HS-27A (cell line): ENCODE results near the gene GPR142.

ENCODE experiments used
- DNase-seq: peaks from one replicate; pipeline ENCODE4 v3.0.0-alpha.2; 2012; ENCODE audit warnings: low read depth, missing footprints

The GPR142 gene

DNA sequence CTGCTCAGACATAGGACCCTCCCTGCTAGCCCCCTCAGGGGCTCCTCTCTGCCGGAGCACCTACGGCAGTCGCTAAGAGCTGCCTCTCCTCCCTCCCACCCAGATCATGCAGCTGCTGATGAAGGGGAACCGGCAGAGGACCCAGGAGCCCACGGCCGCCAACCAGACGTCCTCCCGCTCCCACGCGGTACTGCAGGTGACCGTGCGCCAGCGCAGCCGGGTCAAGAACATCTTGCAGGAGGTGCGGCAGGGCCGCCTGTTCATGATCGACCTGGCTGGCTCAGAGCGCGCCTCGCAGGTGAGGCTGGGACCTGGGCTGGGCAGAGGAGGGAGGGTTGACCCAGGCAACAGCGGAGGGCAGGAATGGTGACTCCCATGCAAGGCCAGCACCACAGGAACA, 22.6 kb upstream of the GPR142 start:
- DNase-seq = no peak

DNA sequence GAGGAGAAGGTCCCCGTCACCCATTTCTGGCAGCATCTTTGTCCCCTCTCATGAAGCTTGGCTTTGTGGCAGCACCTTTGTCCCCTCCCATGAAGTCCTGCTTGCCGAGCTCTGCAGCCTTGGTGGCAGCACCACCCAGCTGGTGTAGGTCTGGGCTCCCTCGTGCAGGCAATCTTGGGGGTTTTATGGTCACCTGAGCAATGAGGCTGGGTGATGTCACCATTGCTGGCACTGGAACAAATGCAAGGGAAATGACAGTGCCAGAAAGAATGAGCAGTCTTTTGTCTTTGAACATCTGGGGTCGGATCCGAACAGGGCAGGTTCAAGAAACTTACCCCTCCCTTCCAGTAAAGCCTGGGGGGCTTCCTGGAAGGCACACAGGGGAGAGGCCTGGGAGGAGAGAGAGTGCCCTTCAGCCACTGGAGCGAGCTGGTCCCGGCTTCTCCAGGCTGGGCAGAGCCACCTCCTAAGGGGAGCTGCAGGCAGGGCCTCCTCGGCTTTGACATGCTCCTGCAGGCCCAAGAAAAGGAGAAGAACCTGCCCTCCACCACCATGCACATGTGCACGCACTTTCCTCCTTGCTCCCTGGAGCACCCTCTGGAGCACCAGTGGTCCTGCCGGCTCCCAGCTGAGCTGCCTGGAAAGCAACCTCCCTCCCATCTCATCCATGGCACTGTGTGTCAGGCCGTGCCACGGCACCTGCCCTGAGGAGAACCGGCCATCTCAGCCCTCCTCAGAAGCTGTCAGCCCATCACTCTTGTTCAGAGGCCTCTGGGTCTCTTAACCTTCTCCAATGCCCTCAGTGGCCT, 21.7 kb upstream of the GPR142 start:
- DNase-seq = no peak

DNA sequence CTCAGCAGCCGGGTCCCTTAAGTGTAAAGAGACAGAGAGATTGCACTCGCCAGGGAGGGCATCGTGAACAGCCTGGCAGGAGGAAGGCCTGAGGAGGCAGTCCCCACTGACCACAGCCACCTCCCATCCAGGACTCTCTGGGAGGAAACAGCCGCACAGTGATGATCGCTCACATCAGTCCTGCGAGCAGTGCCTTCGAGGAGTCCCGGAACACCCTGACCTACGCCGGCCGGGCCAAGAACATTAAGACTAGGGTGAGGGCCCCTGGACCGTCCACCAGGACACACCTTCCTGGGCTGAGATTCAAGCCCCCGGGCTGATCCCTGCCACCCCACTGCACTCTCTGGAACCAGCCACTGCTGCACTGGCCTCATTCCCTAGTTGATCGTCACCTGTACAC, 19.7 kb upstream of the GPR142 start:
- no peak for DNase-seq

DNA sequence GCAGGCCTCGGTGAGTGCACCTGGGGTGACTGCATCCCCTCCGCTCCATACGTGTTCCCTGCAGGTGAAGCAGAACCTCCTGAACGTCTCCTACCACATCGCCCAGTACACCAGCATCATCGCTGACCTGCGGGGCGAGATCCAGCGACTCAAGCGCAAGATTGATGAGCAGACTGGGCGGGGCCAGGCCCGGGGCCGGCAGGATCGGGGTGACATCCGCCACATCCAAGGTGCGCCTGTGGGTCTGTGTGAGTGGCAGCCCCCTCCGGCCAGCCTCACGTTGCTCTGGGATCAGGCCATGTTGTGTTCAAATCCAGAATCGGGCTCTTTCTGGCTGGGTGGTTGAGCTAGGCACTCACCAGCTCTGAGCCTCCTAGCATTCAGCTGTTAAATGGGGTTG, 18.2 kb upstream of the GPR142 start:
- DNase-seq = no peak

DNA sequence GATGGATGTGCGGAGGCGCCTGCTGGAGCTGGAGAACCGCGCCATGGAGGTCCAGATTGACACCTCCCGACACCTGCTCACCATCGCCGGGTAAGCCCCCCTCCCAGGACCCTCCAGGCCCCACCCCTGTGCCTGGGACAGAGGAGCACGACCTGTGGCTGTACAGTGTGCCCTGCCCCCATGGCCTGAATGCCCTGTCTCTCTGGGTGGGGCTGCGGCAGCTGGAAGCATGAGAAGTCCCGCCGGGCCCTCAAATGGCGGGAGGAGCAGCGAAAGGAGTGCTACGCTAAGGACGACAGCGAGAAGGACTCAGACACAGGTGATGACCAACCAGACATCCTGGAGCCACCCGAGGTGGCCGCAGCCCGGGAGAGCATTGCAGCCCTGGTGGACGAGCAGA, 16.8 kb upstream of the GPR142 start:
- no peak for DNase-seq

DNA sequence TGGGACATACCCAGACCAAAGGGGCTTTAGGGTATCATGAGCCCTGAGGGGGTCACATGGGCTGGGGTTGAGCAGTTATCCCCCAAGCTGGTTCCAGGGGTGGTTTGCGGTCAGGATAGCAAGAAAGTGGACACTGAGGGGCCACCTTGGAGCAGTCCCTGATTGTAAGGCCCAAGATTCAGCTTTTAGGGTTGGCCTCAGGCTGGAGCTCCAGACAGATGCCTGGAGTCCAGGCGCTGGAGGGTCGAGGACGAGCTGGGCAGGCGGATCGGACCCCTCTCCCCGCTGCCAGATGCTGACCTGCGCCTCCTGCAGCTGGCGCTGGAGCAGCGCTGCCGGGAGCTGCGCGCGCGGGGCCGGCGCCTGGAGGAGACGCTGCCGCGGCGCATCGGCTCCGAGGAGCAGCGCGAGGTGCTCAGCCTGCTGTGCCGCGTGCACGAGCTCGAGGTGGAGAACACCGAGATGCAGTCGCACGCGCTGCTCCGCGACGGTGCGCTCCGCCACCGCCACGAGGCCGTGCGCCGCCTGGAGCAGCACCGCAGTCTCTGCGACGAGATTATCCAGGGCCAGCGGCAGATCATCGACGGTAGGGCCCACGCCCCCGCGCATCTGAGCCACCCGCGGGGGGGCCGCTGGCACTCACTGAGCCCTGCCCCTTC, 15.6 kb upstream of the GPR142 start:
- DNase-seq = no peak

DNA sequence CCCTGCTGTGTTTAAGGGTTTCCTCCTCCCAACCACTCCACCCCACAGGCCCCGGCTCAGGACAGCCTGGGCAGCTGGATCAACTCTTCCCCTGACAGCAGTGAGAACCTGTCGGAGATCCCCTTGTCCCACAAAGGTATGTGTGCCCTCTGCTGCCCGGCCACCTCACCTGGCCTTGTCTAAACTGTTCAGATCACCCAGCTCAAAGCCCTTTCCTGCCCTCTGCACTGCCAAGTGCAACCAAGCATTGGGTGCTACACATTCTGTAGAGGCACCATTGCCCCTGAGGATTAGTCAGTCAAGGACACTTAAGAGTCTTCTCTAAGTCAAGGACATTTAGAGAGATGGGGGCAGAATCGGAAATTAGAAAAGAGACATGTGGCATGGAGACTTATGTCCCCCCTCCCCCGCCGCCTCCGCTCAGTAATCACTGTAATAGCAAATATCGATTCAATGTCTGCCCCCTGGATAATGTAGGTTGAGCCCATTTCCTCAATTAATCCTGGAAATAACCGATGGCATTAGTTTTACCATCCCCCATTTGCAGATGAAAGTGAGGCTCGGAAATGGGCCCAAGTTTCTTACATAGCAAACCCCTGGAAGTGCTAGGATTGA, 13.8 kb upstream of the GPR142 start:
- DNase-seq = no peak

DNA sequence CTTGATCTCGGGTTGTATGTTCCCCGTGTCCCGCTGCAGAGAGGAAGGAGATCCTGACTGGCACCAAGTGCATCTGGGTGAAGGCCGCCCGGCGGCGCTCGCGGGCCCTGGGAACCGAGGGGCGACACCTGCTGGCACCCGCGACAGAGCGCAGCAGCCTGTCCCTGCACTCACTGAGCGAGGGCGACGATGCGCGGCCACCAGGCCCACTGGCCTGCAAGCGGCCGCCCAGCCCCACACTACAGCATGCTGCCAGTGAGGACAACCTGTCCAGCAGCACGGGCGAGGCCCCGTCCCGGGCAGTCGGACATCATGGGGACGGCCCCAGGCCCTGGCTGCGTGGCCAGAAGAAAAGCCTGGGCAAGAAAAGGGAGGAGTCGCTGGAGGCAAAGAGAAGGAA, 13.2 kb upstream of the GPR142 start:
- no peak for DNase-seq

DNA sequence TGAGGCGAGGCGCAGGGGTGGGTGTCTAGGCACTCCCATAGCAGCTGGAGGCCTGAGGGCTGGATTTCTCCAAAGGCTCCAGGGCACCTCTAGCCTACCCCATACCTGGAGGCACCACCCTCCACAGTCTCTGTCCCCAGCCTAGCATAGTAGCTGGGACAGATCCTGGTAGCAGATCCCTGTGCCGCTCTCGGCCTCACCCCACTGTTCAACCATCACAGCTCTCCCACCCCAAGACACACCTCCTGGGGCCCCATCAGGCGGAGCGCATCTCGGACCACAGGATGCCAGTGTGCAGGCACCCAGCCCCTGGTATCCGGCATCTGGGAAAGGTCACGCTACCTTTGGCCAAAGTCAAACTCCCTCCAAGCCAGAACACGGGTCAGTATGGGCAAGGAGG, 12.7 kb upstream of the GPR142 start:
- DNase-seq = no peak

DNA sequence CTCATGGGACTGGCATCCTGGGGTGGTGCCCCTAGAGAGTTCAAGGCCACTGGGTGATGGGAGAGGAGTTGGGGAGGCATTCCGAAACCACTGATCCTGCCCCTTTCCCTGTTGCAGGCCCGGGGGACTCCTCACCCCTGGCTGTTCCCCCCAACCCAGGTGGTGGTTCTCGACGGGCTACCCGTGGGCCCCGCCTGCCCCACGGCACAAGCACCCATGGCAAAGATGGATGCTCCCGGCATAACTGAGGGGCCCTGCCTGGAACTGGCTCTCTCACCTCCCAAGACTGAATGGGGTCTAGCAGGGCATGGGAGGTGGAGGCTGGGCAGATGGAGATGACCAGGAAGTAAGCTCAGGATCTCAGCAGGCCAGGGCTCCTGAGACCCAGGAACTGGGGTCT, 12.2 kb upstream of the GPR142 start:
- DNase-seq = no peak

DNA sequence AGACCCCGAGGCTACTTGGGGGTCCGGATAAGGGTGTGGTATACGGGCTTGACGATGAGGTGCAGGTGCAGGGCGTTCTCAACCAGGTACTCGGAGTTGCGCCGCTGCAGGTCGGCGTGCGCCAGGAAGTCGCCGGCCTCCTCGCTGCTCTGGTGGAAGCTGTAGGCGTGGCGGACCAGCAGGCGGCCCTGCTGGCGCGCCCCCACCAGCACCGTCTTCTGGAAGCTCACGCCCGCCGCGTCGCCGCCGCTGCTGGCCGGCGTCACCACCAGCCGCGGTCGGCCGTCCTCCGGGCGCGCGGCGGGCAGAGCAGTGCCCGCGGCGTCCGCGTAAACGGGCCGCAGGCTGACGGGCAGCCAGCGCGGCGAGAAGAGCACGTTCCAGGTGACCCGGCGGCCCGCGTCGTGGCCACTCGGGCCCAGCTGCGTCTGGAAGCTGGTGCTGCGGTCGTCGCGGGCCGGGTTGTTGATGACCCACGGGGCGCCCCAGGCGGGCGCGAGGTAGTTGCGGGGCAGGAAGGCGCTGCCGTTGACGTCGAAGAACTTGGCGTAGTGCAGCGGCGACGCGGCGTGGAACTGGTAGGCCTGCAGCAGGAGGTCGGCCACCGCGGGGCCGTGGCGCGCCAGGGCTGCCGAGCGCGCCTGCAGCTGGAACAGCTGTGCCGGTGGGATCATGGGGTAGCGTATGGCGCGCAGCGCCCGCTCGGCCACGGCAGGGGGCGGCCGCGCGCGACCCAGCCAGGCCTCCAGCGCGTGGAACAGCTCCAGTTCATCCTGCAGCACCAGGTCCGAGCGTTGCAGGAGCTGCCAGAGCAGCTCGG, 10.4 kb upstream of the GPR142 start:
- DNase-seq = no peak

DNA sequence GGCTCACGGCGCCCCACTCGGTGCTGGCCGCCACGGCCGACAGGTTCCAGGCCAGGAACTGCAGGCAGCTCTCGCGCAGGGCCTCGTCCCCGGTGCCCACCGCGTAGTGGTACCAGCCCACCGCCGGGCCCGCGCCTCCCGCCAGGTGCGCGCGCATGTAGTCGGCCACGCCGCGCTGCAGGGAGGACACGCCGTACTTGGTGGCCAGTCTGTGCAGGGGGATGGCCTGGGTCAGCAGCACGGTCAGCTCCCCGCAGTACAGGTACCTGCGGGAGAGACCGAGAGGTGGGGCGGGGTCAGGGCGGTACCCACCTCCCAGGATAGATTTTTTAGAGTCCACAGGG, 9.9 kb upstream of the GPR142 start:
- no peak for DNase-seq

DNA sequence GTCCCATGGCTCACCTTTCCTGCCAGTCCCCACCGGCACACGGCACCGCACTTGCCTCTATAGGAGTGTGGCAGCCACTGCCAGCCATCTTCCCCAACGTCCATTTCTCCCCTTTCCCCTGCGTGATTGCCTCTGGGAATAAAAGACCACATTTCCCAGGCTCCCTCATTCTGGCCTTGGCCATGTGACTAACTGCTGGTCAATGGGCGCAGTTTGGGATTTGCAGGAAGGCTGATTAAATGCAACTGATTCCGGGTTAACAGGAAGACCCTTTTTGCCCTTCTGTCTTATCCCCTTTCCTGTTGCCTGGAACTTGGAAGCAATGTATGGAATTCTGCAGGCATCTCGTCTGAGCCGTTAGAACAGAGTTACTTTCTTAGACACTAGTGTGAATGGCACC, 8.6 kb upstream of the GPR142 start:
- DNase-seq = no peak

DNA sequence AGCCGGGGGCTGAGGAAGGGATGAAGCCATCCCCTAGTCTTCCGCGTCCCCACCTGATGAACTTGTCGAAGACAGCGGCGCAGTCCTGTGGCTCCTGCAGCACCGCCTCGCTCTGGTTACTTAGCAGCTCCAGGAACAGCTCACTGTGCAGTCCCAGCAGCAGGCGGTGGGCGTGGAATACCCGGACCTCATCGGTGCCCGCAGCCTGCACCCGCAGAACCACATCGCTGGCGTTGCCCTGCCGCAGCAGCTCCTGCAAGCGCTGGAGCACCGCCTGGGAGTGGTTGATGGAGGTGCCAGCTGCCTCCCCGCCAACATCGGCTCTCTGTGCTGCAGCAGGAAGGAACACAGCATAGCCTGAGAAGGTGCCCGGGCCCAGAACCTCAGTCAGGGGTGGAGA, 7.4 kb upstream of the GPR142 start:
- DNase-seq = no peak

DNA sequence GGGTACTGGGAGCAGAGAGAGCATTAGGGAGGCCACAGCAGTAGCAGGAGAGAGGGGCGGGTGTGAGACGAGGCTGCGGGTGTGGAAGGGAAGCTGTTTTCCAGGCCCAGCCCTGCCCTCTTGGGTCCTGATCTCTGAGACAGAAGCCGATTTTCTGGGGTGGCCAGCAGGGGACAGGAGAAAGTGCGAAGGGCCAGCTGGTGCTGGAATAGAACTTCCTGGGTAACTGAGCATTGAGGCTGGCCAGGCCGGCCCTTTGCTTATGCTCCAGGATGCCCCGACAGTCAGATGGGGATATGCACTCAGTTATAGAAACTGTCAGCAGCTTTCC, 6.4 kb upstream of the GPR142 start:
- DNase-seq = no peak

DNA sequence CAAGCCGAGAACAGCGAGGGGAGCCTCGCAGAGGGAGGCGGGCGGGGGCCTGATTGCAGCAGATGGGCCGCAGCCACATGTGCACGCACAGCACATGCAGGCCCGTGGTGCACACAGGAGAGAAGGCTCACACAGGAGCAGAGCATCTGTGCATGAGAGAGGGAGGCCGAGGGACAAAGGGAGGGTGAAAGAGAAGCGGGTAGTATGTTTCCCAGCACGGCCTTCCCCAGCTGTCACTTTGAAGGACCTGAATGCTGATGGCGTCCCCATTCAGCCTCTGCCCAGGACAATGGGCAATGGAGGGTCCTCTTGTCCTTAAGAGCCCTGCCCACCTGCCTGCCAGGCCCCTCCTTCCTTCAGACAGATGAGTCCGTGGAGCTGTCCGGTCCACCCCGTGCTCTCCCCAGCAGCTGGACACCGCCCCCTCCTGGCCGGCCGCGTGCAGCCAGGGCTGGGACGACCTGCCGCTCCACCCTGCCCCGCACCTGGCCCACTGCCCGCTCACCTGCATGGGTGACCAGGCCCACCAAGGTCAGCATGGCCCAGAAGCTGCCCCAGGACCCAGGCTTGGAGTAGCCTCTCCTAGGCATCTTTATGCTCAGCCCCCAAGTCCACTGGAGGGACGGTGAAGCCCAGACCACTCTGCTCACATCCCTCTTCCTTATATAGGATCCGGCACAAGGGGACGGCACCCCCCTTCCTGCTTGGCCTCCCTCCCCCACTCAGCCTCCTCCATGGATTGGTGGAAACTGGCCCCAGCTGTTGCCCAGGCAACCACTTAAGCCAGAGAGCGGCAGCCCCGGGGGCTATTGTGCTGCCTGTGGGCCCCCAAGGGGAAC, 5.9 kb upstream of the GPR142 start, which contains the start of gene BTBD17:
BTBD17 (minus strand) TSS at position 639 of the 839 bp plus-strand sequence; CDS start at position 590, 49 bp downstream.
- DNase-seq = no peak

DNA sequence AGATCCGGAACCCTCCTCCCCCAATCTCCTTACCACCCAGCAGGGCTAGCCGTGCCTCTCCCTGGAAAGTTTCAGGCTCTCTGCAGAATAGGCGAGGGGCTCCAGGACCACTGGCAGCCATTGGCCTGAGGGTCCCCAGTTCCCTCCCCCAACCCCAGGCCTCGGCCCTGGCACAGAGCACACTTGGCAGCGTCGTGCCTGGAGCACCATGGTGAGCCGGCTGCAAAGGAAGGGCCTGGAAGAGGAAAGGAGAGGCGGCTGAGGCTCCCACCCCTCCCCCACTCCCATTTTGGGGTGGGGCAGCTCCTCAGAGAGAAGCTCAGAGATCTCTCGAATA, 5.3 kb upstream of the GPR142 start:
- DNase-seq = no peak

DNA sequence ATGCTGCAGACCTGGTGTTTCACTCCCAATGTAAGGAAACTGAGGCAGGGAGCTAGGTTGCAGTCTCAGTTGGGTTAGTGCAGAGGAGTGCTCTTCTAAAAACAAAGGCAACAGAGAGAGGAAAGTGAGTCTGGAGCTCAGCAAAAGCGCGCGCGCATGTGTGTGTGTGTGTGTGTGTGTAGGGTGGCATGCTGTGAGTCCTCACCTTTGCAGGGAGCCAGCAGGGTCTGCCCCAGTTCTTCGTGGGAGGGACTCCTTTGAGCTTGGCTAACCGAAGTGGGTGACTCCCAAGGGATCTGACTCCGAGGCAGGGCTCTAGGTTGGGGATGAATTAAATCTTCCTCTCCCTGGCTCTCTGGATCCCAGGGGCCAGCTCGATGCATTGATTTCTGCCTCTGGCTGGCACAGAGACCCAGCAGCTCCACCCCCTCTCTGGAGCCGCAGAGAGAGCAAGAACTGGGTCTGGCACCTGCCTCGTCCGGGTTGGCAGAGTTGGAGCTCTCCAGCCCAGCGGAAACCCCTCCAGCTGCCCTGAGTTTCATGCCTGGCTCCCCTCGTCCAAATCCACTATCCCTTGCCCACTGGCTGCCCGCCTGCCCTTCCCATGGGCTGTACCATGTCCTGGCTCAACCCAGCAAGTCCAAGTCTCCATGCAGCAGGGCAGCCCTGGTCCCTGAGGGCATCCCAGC, 4.4 kb upstream of the GPR142 start:
- no peak for DNase-seq

DNA sequence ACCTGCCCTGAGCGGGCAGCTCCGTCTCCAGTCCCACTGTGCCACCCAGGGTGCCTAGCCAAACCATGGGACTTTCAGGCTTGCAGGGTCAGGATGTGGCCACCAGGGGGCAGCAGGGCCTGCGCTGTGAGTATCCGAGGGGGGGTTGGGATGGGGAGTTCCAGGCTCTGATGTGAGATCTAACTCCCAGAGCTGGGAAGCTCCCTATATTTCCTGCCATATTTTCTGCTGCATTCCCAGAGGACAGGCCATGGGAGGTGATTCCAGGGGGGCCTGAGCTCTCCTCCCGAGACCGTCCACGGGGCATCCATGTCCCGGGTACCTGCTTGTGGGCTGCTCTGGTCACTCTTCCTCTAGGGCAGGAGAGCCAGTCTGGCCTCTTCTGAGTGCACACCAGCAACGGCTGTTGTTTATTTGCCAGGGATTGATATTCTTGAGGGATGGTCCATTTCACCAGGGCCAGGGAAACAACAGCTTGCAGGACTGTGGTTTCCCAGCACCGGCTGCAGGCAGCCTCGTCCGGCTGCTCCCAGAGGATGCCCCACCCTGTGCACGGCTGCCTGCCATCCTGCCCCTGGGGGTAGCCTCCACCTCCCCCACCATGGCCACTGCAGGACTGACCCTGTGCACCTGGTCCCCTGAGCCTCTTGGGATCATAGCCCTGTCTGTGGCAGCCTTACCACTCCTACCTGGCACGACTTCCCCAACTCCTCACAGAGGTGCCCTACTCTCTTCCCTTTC, 1.2 kb downstream of the GPR142 start:
- no peak for DNase-seq

DNA sequence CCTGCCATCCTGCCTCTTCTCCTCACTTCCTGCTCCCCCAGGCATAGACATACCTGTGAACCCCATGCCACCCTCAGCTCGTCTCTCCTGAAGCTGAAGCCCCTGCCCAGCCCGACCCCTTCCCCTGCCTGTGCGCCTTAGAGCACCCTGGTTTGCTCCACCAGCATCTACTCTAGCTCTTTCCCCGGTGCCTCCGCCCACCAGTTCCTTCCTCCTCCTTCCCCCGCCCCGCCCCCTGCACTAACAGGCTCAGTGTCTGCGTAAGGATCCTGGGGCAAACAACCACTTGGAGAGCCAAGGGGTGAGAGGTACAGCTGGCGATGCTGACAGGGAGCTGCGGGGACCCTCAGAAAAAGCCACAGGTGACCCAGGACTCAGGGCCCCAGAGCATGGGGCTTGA, 1.9 kb downstream of the GPR142 start:
- no peak for DNase-seq
